Daoy (cell line): ENCODE measurements around the gene DNAH1. TPM values are rescaled to one million over a fixed set of nuclear protein-coding genes. Genes with fewer than 3 reads are reported as not detected.

ENCODE experiments used
- DNase-seq: peaks from one replicate; pipeline ENCODE4 v3.0.0-alpha.2; 2015; ENCODE audit warnings: low read depth
- total RNA-seq: library from RNA; depleted of rRNA; stranded (reverse); fragments of >200 nt; shearing (Covaris generic); gene quantifications from 2 replicates; pipeline ENCODE4 v1.2.3, GENCODE V29; 2014

The DNAH1 gene
- total RNA-seq, 1 experiment from 2014 or later: 0.74 TPM

- DNase-seq: no peak
Observed at GRCh38 chr3:52433328-52433995, 117.3 kb downstream of the DNAH1 start.

DNA sequence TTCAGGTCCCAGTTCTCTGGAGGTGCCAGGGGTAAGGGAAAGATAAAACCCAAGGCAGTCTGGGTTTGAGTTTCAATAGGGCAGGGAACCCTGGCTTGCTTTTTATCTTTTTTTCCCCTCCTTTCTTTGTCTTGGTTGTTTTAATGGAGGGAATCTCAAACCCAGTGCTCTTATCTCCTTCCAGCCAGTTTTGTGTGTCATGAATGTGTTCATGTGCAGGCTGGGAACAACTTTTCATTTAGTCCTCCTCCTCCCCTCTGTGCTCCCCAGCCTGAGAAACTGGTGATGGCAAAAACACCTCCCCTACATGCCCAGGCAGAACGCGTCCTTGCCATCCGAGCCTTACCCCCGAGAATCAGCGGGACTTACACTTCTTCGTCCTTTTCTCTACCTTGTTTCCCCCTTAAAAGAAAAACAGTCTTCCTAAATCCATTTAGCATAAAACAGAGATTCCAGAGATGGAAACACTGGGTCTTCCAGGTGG lies 117.9 kb downstream of the DNAH1 start:
- no peak for DNase-seq

DNA sequence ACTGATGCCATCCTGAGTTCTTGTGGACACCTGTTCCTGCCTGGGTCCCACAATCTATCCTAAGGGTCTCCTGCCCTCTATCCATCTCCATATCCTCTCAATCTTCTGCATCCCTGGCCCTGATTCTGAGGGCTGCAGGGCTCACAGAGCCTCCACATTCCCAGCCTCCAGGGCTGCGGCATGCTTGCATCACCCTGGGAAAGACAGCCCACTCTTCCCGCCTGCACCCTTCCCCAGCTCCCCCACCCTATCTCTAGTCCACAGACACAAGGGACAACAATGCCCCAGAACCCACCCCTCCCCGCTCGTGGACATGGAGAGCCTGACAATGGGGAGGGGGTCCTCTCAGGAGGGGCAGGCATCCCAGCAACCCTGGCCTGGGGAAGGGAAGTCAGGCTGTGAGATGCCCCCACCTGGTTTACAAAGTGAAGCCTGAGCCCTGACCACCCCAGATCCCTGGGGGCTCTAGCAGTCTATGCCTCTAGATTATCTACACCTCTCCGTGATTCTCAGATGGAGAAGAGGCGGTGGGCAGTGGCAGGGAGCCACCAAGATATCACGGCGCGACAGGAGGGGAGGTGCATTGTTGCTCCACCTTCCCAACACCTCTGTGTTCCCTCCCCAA lies 118.5 kb downstream of the DNAH1 start:
- DNase-seq: no peak

GRCh38 chr3:52435246-52436101 lies 119.4 kb downstream of the DNAH1 start:
- no peak for DNase-seq

DNA sequence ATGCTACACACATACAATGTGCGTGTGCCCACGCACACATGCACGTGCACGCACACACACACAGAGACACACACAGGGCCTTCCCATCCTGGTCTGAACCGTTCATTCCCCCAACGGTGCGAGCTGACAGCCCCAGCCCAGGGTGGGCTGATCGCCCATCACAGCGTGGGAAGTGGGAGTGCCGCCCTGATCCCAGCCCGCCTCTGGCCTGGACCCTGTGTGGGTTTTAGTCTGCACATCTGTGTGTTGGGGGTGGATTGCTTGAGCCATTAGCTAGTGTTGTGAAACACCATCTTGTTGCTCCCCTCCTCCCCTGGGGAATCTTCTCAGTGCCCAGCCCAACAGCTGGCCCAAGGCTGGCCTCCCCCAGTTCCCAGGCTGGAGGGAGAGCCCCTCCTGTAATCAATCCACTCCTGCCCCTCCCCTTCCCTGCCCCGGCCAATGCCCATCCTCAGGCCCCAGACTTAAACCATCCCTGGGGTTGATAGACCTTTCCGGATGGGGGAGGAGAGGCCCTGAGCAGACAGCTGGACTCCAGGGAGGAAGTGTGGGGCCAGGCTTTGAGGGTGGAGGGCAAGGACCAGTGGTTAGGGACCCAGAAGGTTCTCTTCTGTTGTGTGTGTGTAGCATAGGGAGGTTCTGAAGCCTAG lies 120.5 kb downstream of the DNAH1 start:
- no peak for DNase-seq

DNA sequence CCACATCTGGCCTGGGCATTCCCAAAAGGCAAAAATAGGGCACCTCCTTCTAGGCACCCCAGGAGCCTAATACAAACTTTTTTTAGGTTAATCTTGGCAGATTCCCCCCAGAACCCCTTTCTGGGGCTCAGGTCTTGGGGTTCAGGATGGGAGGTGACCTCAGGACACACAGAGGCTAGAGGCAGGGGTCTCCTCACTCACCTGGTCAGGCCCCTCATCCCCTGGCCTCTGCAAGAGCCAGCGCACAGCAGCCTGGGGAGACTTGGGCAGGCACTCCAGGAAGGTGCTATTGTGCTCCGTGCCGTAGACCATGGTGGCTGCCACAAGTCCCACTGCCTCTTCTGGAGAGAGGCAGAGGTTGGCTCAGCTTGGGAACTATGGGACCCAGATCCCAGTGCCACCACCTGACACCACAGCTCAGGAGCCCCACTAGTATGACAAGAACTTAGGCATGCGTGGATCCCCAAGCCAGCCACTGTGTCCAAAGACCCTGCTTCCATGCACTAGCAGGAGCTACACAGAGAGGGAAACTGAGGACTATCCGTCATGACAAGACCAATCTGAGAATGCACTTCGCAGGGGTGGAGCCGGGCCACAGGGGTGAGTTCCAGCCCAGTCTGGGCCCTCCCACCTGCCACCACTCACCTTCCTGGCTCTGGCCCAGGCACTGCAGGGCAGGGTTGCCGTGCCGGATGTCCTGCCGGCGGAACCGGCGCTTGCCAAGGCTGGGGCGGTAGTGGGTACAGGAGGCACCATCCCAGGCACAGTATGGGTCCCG lies 121.4 kb downstream of the DNAH1 start:
- DNase-seq: no peak

DNA sequence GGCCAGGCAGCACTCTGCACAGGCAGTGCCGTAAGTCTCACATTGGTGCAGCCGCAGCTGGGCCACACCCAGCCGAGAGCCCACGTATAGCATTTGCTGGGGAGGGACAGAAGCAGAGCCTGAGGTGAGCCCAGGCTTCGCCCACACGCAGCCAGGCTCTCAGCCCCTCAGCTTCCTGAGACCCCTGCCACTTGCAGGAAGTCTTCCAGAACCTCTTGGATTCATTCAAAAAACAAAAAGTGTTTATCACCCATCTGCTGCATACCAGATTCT lies 121.9 kb downstream of the DNAH1 start:
- DNase-seq: no peak

DNA sequence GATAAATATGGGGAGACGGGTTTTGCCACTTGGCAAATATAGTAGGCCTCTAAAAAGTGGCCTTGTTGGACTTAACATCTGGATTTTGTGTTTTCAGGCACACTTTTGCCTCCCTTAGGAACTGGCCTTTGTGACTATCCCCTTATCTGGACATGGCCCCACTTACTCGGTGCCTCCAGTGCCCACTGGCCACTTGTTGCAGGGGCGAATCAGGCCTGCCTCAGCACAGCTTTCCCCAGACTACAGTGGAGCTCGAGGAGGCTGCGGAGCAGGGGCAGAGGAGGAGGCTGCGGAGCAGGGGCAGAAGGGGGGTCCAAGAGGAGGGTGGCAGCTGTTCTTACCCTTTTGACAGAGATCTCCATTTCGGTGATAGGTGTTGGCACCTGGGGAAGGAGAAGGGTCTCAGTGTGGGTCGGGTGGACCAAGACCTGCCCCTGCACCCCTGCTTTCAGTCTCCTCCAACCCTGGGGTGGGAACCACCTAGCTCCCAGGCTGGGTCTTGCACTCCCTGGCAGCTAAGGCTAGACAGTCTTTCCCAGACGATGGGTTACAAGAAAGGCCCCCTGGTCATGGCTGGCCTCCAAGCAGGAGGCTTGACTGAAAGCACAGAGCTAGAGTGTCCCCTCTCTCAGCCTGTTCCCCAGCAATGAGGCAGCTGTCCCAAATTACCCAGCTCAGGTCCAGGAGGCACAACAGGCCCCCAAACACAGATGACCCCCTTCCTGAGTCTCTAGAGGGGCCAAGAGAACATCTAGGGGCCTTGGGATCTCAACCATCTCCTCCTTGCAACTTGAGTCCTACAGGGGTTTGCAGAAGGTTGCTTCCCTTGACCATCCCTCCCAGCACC lies 122.7 kb downstream of the DNAH1 start:
- DNase-seq: no peak

- DNase-seq: no peak
Observed at GRCh38 chr3:52439426-52440248, 123.5 kb downstream of the DNAH1 start.

DNA sequence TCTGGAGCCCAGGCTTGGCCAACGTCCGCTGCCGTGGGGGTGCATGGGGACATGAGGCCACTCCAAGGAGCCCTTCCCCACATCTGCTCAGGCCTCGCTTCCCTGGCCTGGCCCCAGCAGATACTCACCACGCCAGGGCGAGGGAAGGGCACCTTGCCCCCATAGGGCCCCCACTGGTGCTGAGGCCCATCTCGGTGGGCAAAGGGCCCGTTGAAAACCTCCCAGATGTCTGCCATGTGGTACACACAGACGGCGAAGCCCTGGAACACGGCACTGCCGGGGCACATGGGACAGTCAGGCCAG lies 124.1 kb downstream of the DNAH1 start:
- DNase-seq: no peak

DNA sequence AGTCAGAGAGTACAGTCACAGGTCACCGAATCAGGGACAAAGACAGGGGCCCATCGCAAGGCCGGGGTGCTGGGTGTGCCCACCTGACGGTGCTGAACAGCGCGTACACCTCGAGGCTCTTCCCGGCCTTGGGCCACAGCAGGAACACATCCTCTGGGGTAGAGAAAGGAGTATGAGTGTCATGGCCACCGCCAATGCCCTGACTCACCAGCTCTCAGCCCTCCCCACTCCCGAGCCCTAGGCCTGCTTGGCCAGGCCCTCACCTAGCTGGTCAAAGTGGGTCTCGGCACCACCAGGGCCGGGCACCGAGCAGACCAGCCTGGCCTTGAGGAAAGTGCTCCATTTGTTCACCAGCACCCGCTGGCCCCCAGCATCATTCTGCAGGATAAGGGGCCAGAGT lies 124.6 kb downstream of the DNAH1 start:
- no peak for DNase-seq

DNA sequence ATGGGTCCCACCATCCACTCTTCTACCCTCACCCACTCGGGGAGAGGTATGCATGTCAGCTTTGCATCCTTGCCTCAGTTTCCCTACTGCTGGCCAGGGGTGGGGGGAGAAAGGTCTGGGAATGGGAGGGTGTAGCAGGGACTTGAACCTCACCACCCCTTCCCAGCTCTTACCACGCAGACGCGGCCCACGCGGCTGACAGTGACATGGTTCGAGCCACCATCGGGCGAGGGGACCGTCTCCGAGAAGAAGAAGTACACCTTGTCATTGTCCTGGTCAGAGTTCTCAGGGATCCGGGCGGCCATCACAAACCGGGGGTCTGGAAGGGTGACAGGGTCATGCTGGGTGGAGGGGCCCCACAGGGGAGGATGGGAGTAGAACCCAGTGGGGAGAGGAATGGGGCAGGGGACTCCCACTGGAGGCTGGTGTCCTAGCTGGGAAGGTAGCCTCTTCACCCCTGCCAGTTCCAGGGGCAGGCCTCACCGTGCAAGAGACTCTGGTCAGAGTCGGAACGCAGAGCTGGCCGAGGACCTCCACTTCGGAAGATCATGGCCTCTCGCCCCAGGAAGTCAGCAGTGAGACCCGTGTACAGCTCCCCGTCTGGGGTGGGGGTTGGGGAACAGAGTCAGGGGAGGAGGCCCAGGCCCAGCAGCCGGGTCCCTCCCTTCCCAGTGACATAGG lies 125.1 kb downstream of the DNAH1 start:
- DNase-seq: no peak

DNA sequence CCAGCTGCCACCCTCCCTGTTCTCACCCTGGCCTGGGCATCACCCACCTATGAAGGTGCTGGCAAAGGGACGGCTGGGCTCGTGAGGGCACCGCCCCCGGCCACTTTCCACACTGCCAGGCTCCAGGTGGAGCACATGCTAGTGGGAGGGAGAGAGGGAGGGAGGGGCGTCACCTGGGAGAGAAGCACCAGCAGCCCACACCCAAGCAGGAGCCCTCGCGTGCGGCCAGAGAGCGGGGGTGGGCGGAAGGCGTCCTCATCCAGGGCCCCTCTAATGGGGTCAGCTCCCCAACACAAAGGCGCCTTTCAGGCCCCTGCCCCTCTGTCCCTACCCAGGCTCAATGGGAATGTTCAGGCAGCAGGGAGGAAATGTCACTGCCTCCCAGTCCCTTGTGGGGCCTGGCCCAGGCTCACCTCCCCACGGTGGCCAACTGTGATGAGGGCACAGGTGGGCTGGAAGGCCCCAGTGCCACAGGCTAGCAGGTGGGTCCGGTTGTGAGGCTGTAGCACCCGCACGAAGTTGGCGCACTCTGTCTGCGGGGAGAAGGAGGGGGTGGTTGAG lies 125.7 kb downstream of the DNAH1 start:
- no peak for DNase-seq

DNA sequence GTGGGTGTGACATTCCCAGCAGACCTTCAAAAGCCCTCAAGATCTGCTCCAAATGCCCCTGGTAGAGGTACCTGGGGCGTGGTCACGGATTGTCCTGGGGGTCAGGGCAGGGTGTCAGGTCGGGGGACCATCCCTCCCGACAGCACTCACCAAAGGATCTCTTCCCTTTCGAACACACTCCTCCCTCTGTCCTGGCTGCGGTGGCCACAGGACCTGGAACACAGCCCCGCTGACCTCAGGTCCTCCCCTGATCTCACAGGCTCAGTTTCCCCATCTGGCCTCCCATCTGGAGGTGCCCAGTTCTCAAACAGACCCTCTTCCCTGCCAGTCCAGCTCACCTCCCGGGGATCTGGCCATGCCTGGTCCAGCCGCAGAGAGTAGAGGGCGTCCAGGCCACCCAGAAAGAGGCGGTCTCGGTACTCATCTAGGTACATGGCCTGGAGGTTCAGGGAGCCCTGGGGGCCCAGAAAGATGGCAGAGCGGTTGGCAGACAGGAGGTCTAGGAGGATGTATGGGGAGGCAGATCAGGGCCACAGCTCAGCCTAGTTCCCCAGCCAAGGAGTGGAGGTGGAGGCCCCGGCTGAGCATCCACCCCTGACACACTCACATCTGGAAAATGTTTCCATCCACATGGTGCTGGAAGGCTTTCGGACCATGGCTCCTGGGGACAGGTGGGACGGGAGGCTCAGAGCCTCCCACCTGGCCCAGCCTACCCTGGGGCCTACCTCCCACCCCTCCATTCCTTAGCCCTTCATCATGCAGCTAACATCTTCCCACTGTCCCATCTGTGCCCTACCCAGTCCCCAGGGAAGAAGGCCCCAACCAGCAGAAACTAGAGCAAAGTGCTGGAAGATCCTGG lies 126.5 kb downstream of the DNAH1 start:
- DNase-seq: no peak

GRCh38 chr3:52443268-52443610 lies 127.1 kb downstream of the DNAH1 start:
- DNase-seq: no peak

DNA sequence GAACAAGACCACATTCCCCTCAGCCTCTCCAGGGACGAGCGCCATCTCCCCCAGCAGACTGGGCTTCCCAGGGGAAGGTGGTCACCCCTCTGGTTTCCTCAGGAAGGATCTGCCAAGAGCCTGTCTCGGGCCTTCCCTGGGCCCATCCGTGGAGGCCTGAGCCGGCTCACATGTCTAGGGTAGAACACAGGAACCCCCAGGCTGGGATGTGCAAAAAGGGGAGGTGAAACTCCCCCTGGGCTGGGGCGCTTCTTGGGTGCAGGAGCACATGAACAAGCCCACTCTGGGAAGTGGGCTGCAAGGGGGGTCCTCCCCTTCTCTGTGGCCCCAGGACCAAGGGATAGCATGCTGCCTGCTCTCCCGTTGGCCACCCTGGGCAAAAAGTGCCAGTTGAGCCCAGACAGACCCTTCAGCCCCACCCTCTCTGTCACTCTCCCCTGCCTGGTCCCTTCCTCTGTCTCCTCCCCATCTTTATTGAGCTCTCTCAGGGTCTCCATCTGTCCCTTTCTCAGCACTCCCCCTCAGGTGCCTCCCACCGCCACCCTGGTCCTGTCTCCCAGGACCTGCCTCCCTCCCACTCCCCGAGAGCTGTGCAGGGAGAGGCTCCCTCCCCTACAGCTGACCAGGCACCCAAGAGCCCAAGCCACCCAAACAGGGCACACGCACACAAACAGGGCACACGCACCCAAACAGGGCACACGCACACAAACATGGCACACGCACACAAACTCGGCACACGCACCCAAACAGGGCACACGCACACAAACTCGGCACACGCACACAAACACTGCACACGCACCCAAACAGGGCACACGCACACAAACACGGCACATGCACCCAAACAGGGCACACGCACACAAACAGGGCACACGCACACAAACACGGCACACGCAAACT lies 127.9 kb downstream of the DNAH1 start:
- no peak for DNase-seq
